ENCODE data around the gene TLE5. TPM values are rescaled to one million over a fixed set of nuclear protein-coding genes. Genes with fewer than 3 reads are reported as not detected.

Gene TLE5
- total and polyA plus RNA-seq, 9 of the 15 experiments (the other 6 are each of a cell fraction or from before 2014, with no cell fraction given): 2.0 to 347 (median 235) TPM

DNA sequence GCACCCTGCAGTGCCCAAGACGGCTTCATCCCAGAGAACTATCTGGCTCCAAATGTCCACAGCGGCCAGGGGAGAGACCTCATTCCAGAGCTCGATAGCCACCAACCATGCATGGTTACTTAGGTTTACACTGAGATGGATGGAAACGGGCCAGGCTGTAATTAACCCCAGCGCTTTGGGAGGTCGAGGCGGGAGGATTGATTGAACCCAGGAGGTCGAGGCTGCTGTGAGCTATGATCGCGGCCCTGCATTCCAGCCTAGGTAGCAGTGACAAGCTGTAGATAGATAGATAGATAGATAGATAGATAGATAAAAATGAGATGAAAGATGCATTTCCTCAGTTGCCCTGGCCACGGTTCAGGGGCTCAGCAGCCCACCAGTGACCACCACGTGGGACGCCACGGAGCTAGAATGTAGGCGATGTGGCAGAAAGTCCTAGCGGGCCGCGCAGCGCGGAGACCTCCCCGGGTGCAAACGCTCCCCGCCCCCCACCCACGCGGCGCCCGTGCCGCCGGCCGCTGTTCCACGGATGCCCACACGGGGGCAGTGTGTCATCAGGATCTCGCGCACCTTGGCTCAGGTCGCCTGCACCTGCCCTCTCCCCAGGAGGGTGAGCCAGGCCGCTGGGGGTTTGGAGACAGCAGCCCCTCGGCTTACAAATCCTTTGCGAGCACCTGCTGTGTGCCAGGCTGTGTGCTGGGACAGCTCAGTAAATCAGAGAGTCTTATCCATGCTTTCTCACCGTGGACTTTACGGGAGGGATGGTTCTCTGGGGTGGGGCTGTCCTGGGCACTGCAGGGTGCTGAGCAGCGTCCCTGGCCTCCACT is 13.5 kb upstream of the TLE5 start (continued):
- TF ChIP-seq, protein P1, sequence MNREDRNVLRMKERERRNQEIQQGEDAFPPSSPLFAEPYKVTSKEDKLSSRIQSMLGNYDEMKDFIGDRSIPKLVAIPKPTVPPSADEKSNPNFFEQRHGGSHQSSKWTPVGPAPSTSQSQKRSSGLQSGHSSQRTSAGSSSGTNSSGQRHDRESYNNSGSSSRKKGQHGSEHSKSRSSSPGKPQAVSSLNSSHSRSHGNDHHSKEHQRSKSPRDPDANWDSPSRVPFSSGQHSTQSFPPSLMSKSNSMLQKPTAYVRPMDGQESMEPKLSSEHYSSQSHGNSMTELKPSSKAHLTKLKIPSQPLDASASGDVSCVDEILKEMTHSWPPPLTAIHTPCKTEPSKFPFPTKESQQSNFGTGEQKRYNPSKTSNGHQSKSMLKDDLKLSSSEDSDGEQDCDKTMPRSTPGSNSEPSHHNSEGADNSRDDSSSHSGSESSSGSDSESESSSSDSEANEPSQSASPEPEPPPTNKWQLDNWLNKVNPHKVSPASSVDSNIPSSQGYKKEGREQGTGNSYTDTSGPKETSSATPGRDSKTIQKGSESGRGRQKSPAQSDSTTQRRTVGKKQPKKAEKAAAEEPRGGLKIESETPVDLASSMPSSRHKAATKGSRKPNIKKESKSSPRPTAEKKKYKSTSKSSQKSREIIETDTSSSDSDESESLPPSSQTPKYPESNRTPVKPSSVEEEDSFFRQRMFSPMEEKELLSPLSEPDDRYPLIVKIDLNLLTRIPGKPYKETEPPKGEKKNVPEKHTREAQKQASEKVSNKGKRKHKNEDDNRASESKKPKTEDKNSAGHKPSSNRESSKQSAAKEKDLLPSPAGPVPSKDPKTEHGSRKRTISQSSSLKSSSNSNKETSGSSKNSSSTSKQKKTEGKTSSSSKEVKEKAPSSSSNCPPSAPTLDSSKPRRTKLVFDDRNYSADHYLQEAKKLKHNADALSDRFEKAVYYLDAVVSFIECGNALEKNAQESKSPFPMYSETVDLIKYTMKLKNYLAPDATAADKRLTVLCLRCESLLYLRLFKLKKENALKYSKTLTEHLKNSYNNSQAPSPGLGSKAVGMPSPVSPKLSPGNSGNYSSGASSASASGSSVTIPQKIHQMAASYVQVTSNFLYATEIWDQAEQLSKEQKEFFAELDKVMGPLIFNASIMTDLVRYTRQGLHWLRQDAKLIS (CRISPR knock-in tag; IDR thresholded peaks at IDR 0.05): no peak
- TF ChIP-seq HDAC2 (IDR thresholded peaks at IDR 0.05): 0 out of 2 replicates have a peak, but pooled peaks have one; percentile 44
- TF ChIP-seq DPF2 (IDR thresholded peaks at IDR 0.05): 0 out of 2 replicates have a peak, but pooled peaks have one; percentile 22
- TF ChIP-seq THRA (IDR thresholded peaks at IDR 0.05): no peak
- TF ChIP-seq ZNF778 (CRISPR knock-in tag; IDR thresholded peaks at IDR 0.05): no peak
- TF ChIP-seq ETV5 (CRISPR knock-in tag; IDR thresholded peaks at IDR 0.05; ENCODE audit: low read depth): no peak
- TF ChIP-seq SMARCC2 (IDR thresholded peaks at IDR 0.05; ENCODE audit: low read depth): no peak
- no peak for TF ChIP-seq TCF7 (IDR thresholded peaks at IDR 0.05; ENCODE audit: borderline replicate concordance)
- TF ChIP-seq ZNF830 (CRISPR knock-in tag; IDR thresholded peaks at IDR 0.05): no peak
- TF ChIP-seq, protein P2, sequence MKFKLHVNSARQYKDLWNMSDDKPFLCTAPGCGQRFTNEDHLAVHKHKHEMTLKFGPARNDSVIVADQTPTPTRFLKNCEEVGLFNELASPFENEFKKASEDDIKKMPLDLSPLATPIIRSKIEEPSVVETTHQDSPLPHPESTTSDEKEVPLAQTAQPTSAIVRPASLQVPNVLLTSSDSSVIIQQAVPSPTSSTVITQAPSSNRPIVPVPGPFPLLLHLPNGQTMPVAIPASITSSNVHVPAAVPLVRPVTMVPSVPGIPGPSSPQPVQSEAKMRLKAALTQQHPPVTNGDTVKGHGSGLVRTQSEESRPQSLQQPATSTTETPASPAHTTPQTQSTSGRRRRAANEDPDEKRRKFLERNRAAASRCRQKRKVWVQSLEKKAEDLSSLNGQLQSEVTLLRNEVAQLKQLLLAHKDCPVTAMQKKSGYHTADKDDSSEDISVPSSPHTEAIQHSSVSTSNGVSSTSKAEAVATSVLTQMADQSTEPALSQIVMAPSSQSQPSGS (CRISPR knock-in tag; IDR thresholded peaks at IDR 0.05): no peak
- TF ChIP-seq GATAD2B (IDR thresholded peaks at IDR 0.05; ENCODE audit: borderline replicate concordance): peak; percentile 82; the same call in 1 of the 2 replicates
- TF ChIP-seq CGGBP1 (CRISPR knock-in tag; IDR thresholded peaks at IDR 0.05): no peak
- TF ChIP-seq, protein P3, sequence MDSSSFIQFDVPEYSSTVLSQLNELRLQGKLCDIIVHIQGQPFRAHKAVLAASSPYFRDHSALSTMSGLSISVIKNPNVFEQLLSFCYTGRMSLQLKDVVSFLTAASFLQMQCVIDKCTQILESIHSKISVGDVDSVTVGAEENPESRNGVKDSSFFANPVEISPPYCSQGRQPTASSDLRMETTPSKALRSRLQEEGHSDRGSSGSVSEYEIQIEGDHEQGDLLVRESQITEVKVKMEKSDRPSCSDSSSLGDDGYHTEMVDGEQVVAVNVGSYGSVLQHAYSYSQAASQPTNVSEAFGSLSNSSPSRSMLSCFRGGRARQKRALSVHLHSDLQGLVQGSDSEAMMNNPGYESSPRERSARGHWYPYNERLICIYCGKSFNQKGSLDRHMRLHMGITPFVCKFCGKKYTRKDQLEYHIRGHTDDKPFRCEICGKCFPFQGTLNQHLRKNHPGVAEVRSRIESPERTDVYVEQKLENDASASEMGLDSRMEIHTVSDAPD (CRISPR knock-in tag; IDR thresholded peaks at IDR 0.05): no peak
- TF ChIP-seq, protein P4, sequence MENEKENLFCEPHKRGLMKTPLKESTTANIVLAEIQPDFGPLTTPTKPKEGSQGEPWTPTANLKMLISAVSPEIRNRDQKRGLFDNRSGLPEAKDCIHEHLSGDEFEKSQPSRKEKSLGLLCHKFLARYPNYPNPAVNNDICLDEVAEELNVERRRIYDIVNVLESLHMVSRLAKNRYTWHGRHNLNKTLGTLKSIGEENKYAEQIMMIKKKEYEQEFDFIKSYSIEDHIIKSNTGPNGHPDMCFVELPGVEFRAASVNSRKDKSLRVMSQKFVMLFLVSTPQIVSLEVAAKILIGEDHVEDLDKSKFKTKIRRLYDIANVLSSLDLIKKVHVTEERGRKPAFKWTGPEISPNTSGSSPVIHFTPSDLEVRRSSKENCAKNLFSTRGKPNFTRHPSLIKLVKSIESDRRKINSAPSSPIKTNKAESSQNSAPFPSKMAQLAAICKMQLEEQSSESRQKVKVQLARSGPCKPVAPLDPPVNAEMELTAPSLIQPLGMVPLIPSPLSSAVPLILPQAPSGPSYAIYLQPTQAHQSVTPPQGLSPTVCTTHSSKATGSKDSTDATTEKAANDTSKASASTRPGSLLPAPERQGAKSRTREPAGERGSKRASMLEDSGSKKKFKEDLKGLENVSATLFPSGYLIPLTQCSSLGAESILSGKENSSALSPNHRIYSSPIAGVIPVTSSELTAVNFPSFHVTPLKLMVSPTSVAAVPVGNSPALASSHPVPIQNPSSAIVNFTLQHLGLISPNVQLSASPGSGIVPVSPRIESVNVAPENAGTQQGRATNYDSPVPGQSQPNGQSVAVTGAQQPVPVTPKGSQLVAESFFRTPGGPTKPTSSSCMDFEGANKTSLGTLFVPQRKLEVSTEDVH (IDR thresholded peaks at IDR 0.05; ENCODE audit: low read depth, partially characterized antibody): no peak
- no peak for TF ChIP-seq ZKSCAN3 (CRISPR knock-in tag; IDR thresholded peaks at IDR 0.05)
- TF ChIP-seq TRIM24 (IDR thresholded peaks at IDR 0.05): no peak
- no peak for TF ChIP-seq ELF4 (CRISPR knock-in tag; IDR thresholded peaks at IDR 0.05)

Data from K562 (cell line).